K562 (cell line): Measurements from ENCODE around the gene USP12. TPM values are rescaled to one million over a fixed set of nuclear protein-coding genes. Genes with fewer than 3 reads are reported as not detected.

ENCODE experiments used
- ATAC-seq: fragments of 200-7000 bp; cut with Tn5 transposase; 3 replicates; pipeline ENCODE4 v1.9.1; 2020; ENCODE audit warnings: moderate library complexity
- BruUV-seq: library from RNA; stranded (reverse); fragments of 400-500 nt; replicated peaks from 2 replicates; lab custom pipeline; 2021; lab: Mats Ljungman, UMichigan
- CTCF ChIA-PET: fragments of 300-600 bp; formaldehyde crosslinking; extraction: SDS; loops from one replicate; lab custom pipeline; 2021; ENCODE audit warnings: low intra/inter-chr PET ratio; lab: Yijun Ruan, JAX
- POLR2A ChIA-PET: fragments of 300-600, 350-650 bp; sonication (Branson Sonifier 250); formaldehyde crosslinking; extraction: SDS; loops from one replicate; lab custom pipeline; 2021; ENCODE audit warnings: antibody characterized with exemption, inconsistent platforms; lab: Yijun Ruan, JAX
- DNase-seq, 4 experiments: peaks; one replicate each; pipeline versions ENCODE4 v3.0.0 to v3.0.0-alpha.2; 2011 to 2018; ENCODE audit warnings: low spot score in 3 of 4, mixed read lengths in 3 of 4; ENCODE audit errors: extremely low read depth in 1 of 4
- FAIRE-seq: peaks from 2 replicates; lab custom pipeline; 2011; peaks lifted over from hg19 to GRCh38; lab: Jason Lieb, UNC
- H2AFZ ChIP-seq: 2 replicates; pipeline ENCODE4 v1.6.0; 2011; ENCODE audit warnings: low read depth, low read length, control low read depth, inconsistent platforms
- H3K27ac ChIP-seq: fragments of 200-600 bp; 3 replicates; pipeline ENCODE4 v1.8.0; 2011; ENCODE audit warnings: low read depth, mild to moderate bottlenecking, control low read depth, inconsistent platforms, low read length, moderate library complexity, mixed read lengths; ENCODE audit errors: extremely low read depth
- H3K27me3 ChIP-seq, 2 experiments: fragments of 300-600 bp in 1 of 2; 2 replicates in 1 of 2; 3 replicates in 1 of 2; pipeline versions ENCODE4 v1.6.0 to v1.8.0; 2011; ENCODE audit warnings: inconsistent platforms in 2 of 2, low read length in 2 of 2, mild to moderate bottlenecking in 1 of 2, mixed read lengths in 1 of 2, moderate library complexity in 1 of 2; ENCODE audit not compliant: control insufficient read depth in 2 of 2, insufficient read depth in 2 of 2
- H3K36me3 ChIP-seq: fragments of 300-600 bp; 3 replicates; pipeline ENCODE4 v1.8.0; 2011; ENCODE audit warnings: mild to moderate bottlenecking, low read length, inconsistent platforms; ENCODE audit not compliant: control insufficient read depth, insufficient read depth
- H3K4me1 ChIP-seq, 2 experiments: fragments of 200-600 bp in 1 of 2; replicated peaks in 1 of 2; 2 replicates in 1 of 2; 3 replicates in 1 of 2; pipeline versions ENCODE4 v1.5.1 to v1.8.0; 2011; ENCODE audit warnings: inconsistent platforms in 2 of 2, low read length in 2 of 2, mild to moderate bottlenecking in 1 of 2, mixed read lengths in 1 of 2, moderate library complexity in 1 of 2; ENCODE audit not compliant: control insufficient read depth in 2 of 2, insufficient read depth in 2 of 2
- H3K4me2 ChIP-seq: 2 replicates; pipeline ENCODE4 v1.6.1; 2011; ENCODE audit warnings: low read length, control low read depth, inconsistent platforms, mixed read lengths; ENCODE audit not compliant: insufficient read depth
- H3K4me3 ChIP-seq: fragments of 200-600 bp; sonication (generic), shearing (Covaris generic); 2 replicates; pipeline ENCODE4 v1.5.1; 2016; ENCODE audit warnings: control low read depth, inconsistent platforms
- H3K79me2 ChIP-seq: fragments of 200-600 bp; 3 replicates; pipeline ENCODE4 v1.8.0; 2011; ENCODE audit warnings: low read length, inconsistent platforms; ENCODE audit not compliant: control insufficient read depth, insufficient read depth
- H3K9ac ChIP-seq, 2 experiments: 2 replicates each; pipeline versions ENCODE4 v1.6.0 to v1.6.1; 2011; ENCODE audit warnings: low read depth in 2 of 2, low read length in 2 of 2, control low read depth in 1 of 2, inconsistent platforms in 1 of 2, mild to moderate bottlenecking in 1 of 2, mixed read lengths in 1 of 2; ENCODE audit not compliant: insufficient read depth in 1 of 2
- H3K9me1 ChIP-seq: one replicate; pipeline ENCODE4 v1.6.0; 2011; ENCODE audit warnings: inconsistent platforms, mild to moderate bottlenecking, low read length, moderate library complexity; ENCODE audit not compliant: control insufficient read depth, insufficient read depth
- H3K9me3 ChIP-seq: replicated peaks from 2 replicates; pipeline ENCODE4 v1.5.1; 2011; ENCODE audit warnings: low read depth, low read length, inconsistent platforms; ENCODE audit not compliant: control insufficient read depth, insufficient read depth
- H4K20me1 ChIP-seq: replicated peaks from 2 replicates; pipeline ENCODE4 v1.6.1; 2011; ENCODE audit warnings: low read length, inconsistent platforms, mixed read lengths; ENCODE audit not compliant: control insufficient read depth, insufficient read depth
- ELF4 ChIP-seq: fragments of 450-650 bp; formaldehyde crosslinking; IDR thresholded peaks from 2 replicates; pipeline ENCODE4 v1.4.0; 2022; ENCODE audit warnings: missing genetic modification characterization
- PYGO2 ChIP-seq: fragments of 450-650 bp; IDR thresholded peaks from 2 replicates; pipeline ENCODE4 v1.6.1; 2016; ENCODE audit warnings: mild to moderate bottlenecking, missing genetic modification characterization, moderate library complexity, missing compliant biosample characterization
- SMARCC2 ChIP-seq: fragments of 450-650 bp; IDR thresholded peaks from 2 replicates; pipeline ENCODE4 v1.6.1; 2017; ENCODE audit warnings: antibody characterized with exemption, moderate library complexity, mild to moderate bottlenecking, low read depth
- SNIP1 ChIP-seq: fragments of 450-650 bp; IDR thresholded peaks from 2 replicates; pipeline ENCODE4 v1.7.1; 2017; ENCODE audit warnings: low read depth, mild to moderate bottlenecking
- STAG1 ChIP-seq: sonication (generic); formaldehyde crosslinking; IDR thresholded peaks from 2 replicates; pipeline ENCODE4 v1.5.0; 2020; ENCODE audit warnings: missing genetic modification reagents, borderline replicate concordance
- TGIF2 ChIP-seq: sonication (generic); formaldehyde crosslinking; IDR thresholded peaks from 2 replicates; pipeline ENCODE4 v1.8.1; 2022; ENCODE audit warnings: mild to moderate bottlenecking, missing genetic modification reagents, moderate library complexity
- ZNF232 ChIP-seq: sonication (generic); formaldehyde crosslinking; IDR thresholded peaks from 2 replicates; pipeline ENCODE4 v1.8.0; 2022; ENCODE audit warnings: mild to moderate bottlenecking, missing genetic modification reagents
- WGBS: fragments of 100-300 bp; shearing (Covaris generic); methylation state at CpG from one replicate; pipeline ENCODE4 v1.1.6; 2016; ENCODE audit warnings: low coverage, mixed read lengths; ENCODE audit not compliant: insufficient coverage; ENCODE audit errors: missing lambda C conversion rate; 5-methylcytosine and 5-hydroxymethylcytosine counted together
- in situ Hi-C: fragments of 300-500 bp; cut with MboI; formaldehyde crosslinking; loops from 4 replicates; pipeline ENCODE4 v1.15.0; 2018; ENCODE audit warnings: inconsistent platforms, mixed read lengths
- intact Hi-C: fragments of 100-400 bp; cut with micrococcal nuclease; formaldehyde crosslinking; loops from 2 replicates; pipeline ENCODE4 v1.14.2; 2022
- polyA plus RNA-seq, 8 experiments: library from polyadenylated mRNA; depleted of rRNA in 4 of 8; stranded (reverse) in 5 of 8; unstranded in 3 of 8; fragments of >200 nt; fragmentation: Nextera tagmentation in 2 of 8; fragmentation: Illumina TruSeq in 1 of 8; extraction: Ambion mirVana in 2 of 8; extraction: Trizol in 1 of 8; gene quantifications; 2 replicates each; pipeline versions ENCODE4 v1.2.1 to v1.2.3, GENCODE V29; 2011 to 2014; ENCODE audit warnings: inconsistent platforms in 1 of 8, missing spikeins in 1 of 8
- total RNA-seq, 7 experiments: library from RNA; depleted of rRNA in 6 of 7; stranded (reverse); fragments of >200 nt in 6 of 7; fragmentation: Illumina TruSeq in 2 of 7; extraction: Trizol in 2 of 7; gene quantifications; 2 replicates each; pipeline versions ENCODE4 v1.2.1 to v1.2.3, GENCODE V29; 2011 to 2021; ENCODE audit warnings: low replicate concordance in 1 of 7
- TF ChIP-seq, protein P1 (sequence below): sonication (generic); formaldehyde crosslinking; IDR thresholded peaks from 2 replicates; pipeline ENCODE4 v1.8.0; 2022; ENCODE audit warnings: missing genetic modification reagents, mild to moderate bottlenecking, borderline replicate concordance

USP12 gene
- total and polyA plus RNA-seq, 9 of the 15 experiments (the other 6 are each of a cell fraction or from before 2014, with no cell fraction given) = 1.8 to 20.5 (median 13.3) TPM

DNA sequence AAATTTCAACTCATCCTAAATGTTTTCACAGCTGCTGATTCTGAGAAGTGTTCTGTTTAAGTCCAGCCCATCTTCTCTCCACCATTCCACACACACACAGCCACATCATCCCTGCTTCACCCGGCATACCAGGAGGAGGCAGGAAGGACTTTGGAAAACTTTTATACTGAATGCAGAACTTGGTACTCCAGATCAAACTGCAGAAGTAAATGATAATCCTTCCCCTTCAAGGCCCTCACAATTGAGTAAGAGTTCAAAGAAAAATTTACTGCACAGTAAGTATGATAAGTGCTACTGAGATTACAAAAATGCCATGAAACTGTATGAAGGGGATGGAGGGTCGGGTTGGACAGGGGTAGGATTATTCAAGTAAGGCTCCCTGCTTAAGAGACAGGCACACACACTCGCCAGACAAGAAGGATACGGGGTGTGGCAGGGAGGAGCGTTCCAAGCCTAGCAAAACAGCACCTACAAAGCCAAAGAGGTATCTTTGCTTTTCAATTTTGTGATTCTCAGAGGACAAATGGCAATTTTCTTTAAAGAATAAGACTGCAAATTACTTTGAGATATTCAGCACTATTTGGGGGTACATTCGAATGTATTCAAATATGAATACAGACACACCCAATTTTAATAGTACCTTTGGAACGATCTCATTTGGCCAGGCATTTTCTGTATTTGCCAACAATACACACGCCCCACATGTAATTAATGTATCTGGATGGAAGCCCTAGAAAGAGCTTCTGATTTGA lies 2.5 kb downstream of the USP12 start:
- H4K20me1 ChIP-seq = peaks cover 17% of the 10 kb centered on the region
- no peak overlapping the region for H3K27ac ChIP-seq
- 25% methylated on average over 8 of the region's 8 CpGs for WGBS
- peak in 1 of 4 experiments; percentile 19 for DNase-seq
- in situ Hi-C loops = no loop called here
- H3K36me3 ChIP-seq = no peaks in the 10 kb centered on the region
- H3K9ac ChIP-seq = no peak overlapping the region
- peaks cover 2 to 24% of the 10 kb centered on the region in 2 experiments; a peak in 4 of 5 replicates for H3K4me1 ChIP-seq
- H2AFZ ChIP-seq = no peak overlapping the region
- no peaks in the 10 kb centered on the region for H3K9me1 ChIP-seq
- H3K27me3 ChIP-seq = no peaks in the 10 kb centered on the region
- no peak overlapping the region for H3K4me3 ChIP-seq
- H3K4me2 ChIP-seq = peak overlapping the region; percentile 83
- H3K79me2 ChIP-seq = peaks cover 69% of the 10 kb centered on the region
- ChIA-PET POLR2A (interaction anchor here (0.7 kb wide), 1 partner anchor 90 kb away, joined by 3 read pairs; no protein-coding TSS in a partner anchor), CTCF (no interaction called here)
- intact Hi-C loops = no loop called here
- 0 out of 3 replicates have a peak, but pooled peaks have one; percentile 6 for ATAC-seq
- FAIRE-seq = no peak
- BruUV-seq = no TSS peak
- no peaks in the 10 kb centered on the region for H3K9me3 ChIP-seq
- TF ChIP-seq, protein P1, sequence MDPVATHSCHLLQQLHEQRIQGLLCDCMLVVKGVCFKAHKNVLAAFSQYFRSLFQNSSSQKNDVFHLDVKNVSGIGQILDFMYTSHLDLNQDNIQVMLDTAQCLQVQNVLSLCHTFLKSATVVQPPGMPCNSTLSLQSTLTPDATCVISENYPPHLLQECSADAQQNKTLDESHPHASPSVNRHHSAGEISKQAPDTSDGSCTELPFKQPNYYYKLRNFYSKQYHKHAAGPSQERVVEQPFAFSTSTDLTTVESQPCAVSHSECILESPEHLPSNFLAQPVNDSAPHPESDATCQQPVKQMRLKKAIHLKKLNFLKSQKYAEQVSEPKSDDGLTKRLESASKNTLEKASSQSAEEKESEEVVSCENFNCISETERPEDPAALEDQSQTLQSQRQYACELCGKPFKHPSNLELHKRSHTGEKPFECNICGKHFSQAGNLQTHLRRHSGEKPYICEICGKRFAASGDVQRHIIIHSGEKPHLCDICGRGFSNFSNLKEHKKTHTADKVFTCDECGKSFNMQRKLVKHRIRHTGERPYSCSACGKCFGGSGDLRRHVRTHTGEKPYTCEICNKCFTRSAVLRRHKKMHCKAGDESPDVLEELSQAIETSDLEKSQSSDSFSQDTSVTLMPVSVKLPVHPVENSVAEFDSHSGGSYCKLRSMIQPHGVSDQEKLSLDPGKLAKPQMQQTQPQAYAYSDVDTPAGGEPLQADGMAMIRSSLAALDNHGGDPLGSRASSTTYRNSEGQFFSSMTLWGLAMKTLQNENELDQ (CRISPR knock-in tag) = no peak
- TF ChIP-seq SNIP1 (no peak), STAG1 (CRISPR knock-in tag) (no peak), TGIF2 (no peak), ELF4 (CRISPR knock-in tag) (no peak), ZNF232 (CRISPR knock-in tag) (no peak), SMARCC2 (no peak), PYGO2 (tag) (no peak)
